Nephron progenitor cell (in vitro differentiated cells): ENCODE data around the gene MYNN.

ENCODE experiments used
- DNase-seq: peaks from one replicate; pipeline ENCODE4 v3.0.0; 2021
- H3K27ac Mint-ChIP-seq: 2 replicates; pipeline ENCODE4 v1.8.0; 2021; ENCODE audit warnings: mild to moderate bottlenecking, moderate library complexity, mixed read lengths
- H3K27me3 Mint-ChIP-seq: 2 replicates; pipeline ENCODE4 v1.8.0; 2021; ENCODE audit warnings: mild to moderate bottlenecking, low read depth, mixed read lengths; ENCODE audit not compliant: poor library complexity
- H3K36me3 Mint-ChIP-seq: 2 replicates; pipeline ENCODE4 v1.8.0; 2021; ENCODE audit warnings: low read depth, mixed read lengths
- H3K4me1 Mint-ChIP-seq: 2 replicates; pipeline ENCODE4 v1.8.0; 2021; ENCODE audit warnings: mixed read lengths
- H3K4me3 Mint-ChIP-seq: 2 replicates; pipeline ENCODE4 v1.8.0; 2021; ENCODE audit warnings: mild to moderate bottlenecking, moderate library complexity, mixed read lengths
- H3K9me3 Mint-ChIP-seq: 2 replicates; pipeline ENCODE4 v1.8.0; 2021; ENCODE audit warnings: mild to moderate bottlenecking, moderate library complexity, mixed read lengths
- TF ChIP-seq, protein P1 (sequence below): fragments of 200-600 bp; sonication (generic); IDR thresholded peaks from 2 replicates; pipeline ENCODE4 v1.5.0; 2021; ENCODE audit warnings: antibody characterized with exemption

MYNN gene

DNA sequence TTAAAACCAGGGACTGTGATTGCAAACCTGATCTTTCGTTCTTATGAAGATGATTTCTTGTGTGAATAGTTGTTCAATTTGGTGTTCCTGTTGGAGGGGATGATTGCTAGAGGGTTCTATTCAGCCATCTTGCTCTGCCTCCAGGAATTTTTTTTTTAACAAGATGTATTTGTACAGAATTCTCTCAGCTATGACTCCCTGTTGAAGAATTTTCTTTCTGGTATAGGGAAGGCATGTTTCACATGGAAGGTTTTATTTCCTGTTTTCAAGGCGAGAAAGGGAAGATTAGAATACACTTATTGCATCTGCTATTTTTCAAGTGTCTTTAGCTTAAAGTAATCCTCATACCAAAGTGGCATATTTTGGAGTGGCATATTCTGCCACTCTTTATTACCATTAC, 45.1 kb downstream of the MYNN start:
- peaks cover 32% of the 10 kb centered on the region for H3K9me3 Mint-ChIP-seq
- H3K36me3 Mint-ChIP-seq: no peaks in the 10 kb centered on the region
- TF ChIP-seq, protein P1, sequence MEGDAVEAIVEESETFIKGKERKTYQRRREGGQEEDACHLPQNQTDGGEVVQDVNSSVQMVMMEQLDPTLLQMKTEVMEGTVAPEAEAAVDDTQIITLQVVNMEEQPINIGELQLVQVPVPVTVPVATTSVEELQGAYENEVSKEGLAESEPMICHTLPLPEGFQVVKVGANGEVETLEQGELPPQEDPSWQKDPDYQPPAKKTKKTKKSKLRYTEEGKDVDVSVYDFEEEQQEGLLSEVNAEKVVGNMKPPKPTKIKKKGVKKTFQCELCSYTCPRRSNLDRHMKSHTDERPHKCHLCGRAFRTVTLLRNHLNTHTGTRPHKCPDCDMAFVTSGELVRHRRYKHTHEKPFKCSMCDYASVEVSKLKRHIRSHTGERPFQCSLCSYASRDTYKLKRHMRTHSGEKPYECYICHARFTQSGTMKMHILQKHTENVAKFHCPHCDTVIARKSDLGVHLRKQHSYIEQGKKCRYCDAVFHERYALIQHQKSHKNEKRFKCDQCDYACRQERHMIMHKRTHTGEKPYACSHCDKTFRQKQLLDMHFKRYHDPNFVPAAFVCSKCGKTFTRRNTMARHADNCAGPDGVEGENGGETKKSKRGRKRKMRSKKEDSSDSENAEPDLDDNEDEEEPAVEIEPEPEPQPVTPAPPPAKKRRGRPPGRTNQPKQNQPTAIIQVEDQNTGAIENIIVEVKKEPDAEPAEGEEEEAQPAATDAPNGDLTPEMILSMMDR: no peak
- H3K27me3 Mint-ChIP-seq: peaks cover 4% of the 10 kb centered on the region
- H3K27ac Mint-ChIP-seq: no peak overlapping the region
- no peak for DNase-seq
- H3K4me1 Mint-ChIP-seq: peaks cover 19% of the 10 kb centered on the region
- H3K4me3 Mint-ChIP-seq: no peak overlapping the region

DNA sequence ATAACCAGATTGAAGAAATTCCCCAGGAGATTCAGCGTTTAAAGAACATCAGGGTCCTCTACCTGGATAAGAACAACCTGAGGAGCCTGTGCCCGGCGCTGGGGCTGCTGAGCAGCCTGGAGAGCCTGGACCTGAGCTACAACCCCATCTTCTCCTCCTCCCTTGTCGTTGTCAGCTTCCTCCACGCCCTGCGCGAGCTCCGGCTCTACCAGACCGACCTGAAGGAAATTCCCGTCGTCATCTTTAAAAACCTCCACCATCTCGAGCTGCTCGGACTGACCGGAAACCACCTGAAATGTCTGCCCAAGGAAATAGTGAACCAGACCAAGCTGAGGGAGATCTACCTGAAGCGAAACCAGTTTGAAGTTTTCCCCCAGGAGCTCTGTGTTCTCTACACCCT, 48.9 kb downstream of the MYNN start:
- TF ChIP-seq, protein P1: no peak
- Mint-ChIP-seq H3K27me3 (no peaks in the 10 kb centered on the region), H3K36me3 (no peaks in the 10 kb centered on the region), H3K4me1 (peaks cover 14% of the 10 kb centered on the region), H3K4me3 (no peak overlapping the region), H3K9me3 (no peaks in the 10 kb centered on the region), H3K27ac (no peak overlapping the region)
- no peak for DNase-seq

DNA sequence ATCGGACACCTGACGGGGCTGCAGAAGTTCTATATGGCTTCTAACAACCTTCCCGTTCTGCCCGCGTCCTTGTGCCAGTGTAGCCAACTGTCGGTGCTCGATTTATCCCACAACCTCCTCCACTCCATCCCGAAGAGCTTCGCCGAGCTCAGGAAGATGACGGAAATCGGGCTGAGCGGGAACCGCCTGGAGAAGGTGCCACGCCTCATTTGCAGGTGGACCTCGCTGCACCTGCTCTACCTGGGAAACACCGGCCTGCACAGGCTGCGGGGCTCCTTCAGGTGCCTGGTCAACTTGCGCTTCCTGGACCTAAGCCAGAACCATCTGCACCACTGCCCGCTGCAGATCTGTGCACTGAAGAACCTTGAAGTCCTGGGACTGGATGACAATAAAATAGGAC, 49.3 kb downstream of the MYNN start:
- Mint-ChIP-seq H3K27ac (no peak overlapping the region), H3K27me3 (no peaks in the 10 kb centered on the region), H3K4me3 (no peak overlapping the region), H3K9me3 (no peaks in the 10 kb centered on the region), H3K36me3 (no peaks in the 10 kb centered on the region), H3K4me1 (peaks cover 14% of the 10 kb centered on the region)
- no peak for DNase-seq
- TF ChIP-seq, protein P1: no peak

DNA sequence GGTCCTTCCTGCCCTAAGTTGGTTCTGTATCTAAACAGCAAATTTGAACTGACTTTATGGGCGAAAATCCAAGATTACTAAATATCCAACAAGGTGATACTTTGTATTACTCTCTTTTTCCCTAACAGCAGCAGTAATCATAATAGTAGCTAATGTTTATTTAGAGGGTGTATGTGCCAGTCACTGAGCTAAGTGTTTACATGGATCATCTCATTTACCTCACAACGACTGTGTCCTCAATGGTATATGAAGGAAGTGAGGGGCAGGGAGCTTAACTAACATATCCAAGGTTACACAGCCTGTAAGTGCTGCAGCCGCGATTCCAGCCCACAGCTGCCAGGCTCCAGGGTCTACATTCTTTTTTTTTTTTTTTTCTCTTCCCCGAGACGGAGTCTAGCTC, 49.8 kb downstream of the MYNN start:
- Mint-ChIP-seq H3K4me1 (peaks cover 14% of the 10 kb centered on the region), H3K27ac (no peak overlapping the region), H3K27me3 (no peaks in the 10 kb centered on the region), H3K36me3 (no peaks in the 10 kb centered on the region), H3K4me3 (no peak overlapping the region), H3K9me3 (no peaks in the 10 kb centered on the region)
- TF ChIP-seq, protein P1: no peak
- no peak for DNase-seq

DNA sequence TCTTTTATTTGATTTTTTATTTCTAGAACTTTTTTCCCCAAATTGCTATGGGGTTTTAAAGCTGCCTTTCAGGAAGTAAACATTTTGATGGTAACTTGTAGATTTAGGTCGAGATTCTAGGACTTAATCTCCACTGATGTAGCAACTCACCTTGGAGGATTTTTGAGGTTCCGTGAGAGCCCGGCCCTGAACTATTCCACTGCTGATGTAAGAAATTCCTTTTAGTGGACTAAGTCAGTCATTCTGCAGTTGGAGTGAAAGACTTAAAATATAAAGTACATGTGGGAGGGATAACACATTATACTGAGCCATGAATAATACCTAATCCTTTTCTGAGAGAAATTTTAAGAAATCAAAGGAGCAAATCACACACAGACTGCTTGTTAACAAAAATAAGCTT, 52.1 kb downstream of the MYNN start:
- TF ChIP-seq, protein P1: no peak
- Mint-ChIP-seq H3K27me3 (no peaks in the 10 kb centered on the region), H3K4me1 (peaks cover 9% of the 10 kb centered on the region), H3K9me3 (no peaks in the 10 kb centered on the region), H3K4me3 (no peak overlapping the region), H3K36me3 (no peaks in the 10 kb centered on the region), H3K27ac (no peak overlapping the region)
- no peak for DNase-seq

DNA sequence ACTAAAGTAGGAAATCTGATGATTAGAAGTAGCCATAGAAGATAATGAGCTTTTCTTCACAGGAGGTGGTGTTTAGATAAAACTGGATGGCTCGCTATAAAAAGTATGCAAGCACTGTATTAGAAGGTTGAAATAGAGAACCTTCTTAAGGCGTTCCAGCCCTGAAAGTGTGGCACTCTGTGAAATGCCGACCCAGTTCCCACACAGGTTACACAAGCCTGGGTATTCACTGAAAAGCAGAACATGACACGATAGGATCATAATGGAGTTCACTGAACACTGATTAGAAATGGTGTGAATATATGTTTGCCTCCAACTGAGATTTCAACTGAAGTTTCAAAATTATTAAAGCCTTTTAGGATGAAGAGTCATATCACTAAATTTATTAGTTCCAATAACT, 54.5 kb downstream of the MYNN start:
- Mint-ChIP-seq H3K27me3 (no peaks in the 10 kb centered on the region), H3K4me3 (no peak overlapping the region), H3K9me3 (no peaks in the 10 kb centered on the region), H3K4me1 (no peaks in the 10 kb centered on the region), H3K36me3 (no peaks in the 10 kb centered on the region), H3K27ac (no peak overlapping the region)
- TF ChIP-seq, protein P1: no peak
- no peak for DNase-seq
